PC-9 (cell line): Measurements from ENCODE around the gene EFNA3. TPM values are rescaled to one million over a fixed set of nuclear protein-coding genes. Genes with fewer than 3 reads are reported as not detected.

Experiments
- BruUV-seq: library from RNA; stranded (reverse); fragments of 400-500 nt; replicated peaks from 2 replicates; lab custom pipeline; 2021; lab: Mats Ljungman, UMichigan
- CTCF ChIA-PET: fragments of 300-600 bp; sonication (Branson Sonifier 250); formaldehyde crosslinking; loops from one replicate; lab custom pipeline; 2022; ENCODE audit warnings: antibody characterized with exemption; lab: Charles Lee
- POLR2A ChIA-PET: fragments of 300-600 bp; sonication (Branson Sonifier 250); formaldehyde crosslinking; loops from one replicate; lab custom pipeline; 2022; ENCODE audit warnings: antibody characterized with exemption; ENCODE audit not compliant: unreplicated experiment; lab: Charles Lee
- DNase-seq, 2 experiments: peaks; one replicate each; pipeline versions ENCODE4 v3.0.0 to v3.0.0-alpha.2; 2015 to 2022; ENCODE audit warnings: mixed read lengths in 1 of 2
- H2AFZ ChIP-seq: fragments of 200-600 bp; sonication (generic); 2 replicates; pipeline ENCODE4 v1.8.1; 2017; ENCODE audit warnings: antibody characterized with exemption
- H3F3A ChIP-seq: fragments of 200-600 bp; sonication (generic); 2 replicates; pipeline ENCODE4 v1.8.1; 2017; ENCODE audit warnings: antibody characterized with exemption, mild to moderate bottlenecking, low read depth; ENCODE audit not compliant: insufficient read depth
- H3K27ac ChIP-seq: fragments of 200-600 bp; sonication (generic); 2 replicates; pipeline ENCODE4 v1.6.1; 2016; ENCODE audit warnings: mixed run types
- H3K27me3 ChIP-seq: fragments of 200-600 bp; sonication (generic); 2 replicates; pipeline ENCODE4 v1.6.1; 2016; ENCODE audit warnings: low read depth, mixed run types; ENCODE audit not compliant: insufficient read depth
- H3K36me3 ChIP-seq: fragments of 200-600 bp; sonication (generic); 2 replicates; pipeline ENCODE4 v1.6.1; 2016; ENCODE audit warnings: low read depth, mixed run types
- H3K4me1 ChIP-seq: fragments of 200-600 bp; sonication (generic); replicated peaks from 2 replicates; pipeline ENCODE4 v1.6.1; 2016; ENCODE audit warnings: mixed run types; ENCODE audit not compliant: insufficient read depth
- H3K4me2 ChIP-seq: fragments of 200-600 bp; sonication (generic); 2 replicates; pipeline ENCODE4 v1.6.1; 2017; ENCODE audit warnings: mixed run types
- H3K4me3 ChIP-seq: fragments of 200-600 bp; sonication (generic); 2 replicates; pipeline ENCODE4 v1.6.1; 2016; ENCODE audit warnings: mixed run types
- H3K79me2 ChIP-seq: fragments of 200-600 bp; sonication (generic); 2 replicates; pipeline ENCODE4 v1.6.1; 2017; ENCODE audit warnings: low read depth, mixed run types
- H3K9me2 ChIP-seq: fragments of 200-600 bp; sonication (generic); 2 replicates; pipeline ENCODE4 v1.8.1; 2017; ENCODE audit warnings: mild to moderate bottlenecking; ENCODE audit not compliant: insufficient read depth
- H3K9me3 ChIP-seq: fragments of 200-600 bp; sonication (generic); 2 replicates; pipeline ENCODE4 v1.8.1; 2016; ENCODE audit warnings: low read depth; ENCODE audit not compliant: insufficient read depth
- H4K20me1 ChIP-seq: fragments of 200-600 bp; sonication (generic); 2 replicates; pipeline ENCODE4 v1.8.1; 2017; ENCODE audit not compliant: insufficient read depth
- EZH2 ChIP-seq: fragments of 200-600 bp; sonication (generic); IDR thresholded peaks from 2 replicates; pipeline ENCODE4 v1.8.0; 2017; ENCODE audit warnings: antibody characterized with exemption, low read depth
- intact Hi-C: fragments of 100-400 bp; cut with micrococcal nuclease; formaldehyde crosslinking; loops from one replicate; pipeline ENCODE4 v1.10.0; 2022; ENCODE audit not compliant: unreplicated experiment
- total RNA-seq: library from RNA; stranded (reverse); gene quantifications from 2 replicates; pipeline ENCODE4 v1.2.3, GENCODE V29; 2021
- TF ChIP-seq, protein P1 (sequence below): fragments of 200-600 bp; sonication (generic); conservative IDR thresholded peaks from 2 replicates; pipeline ENCODE4 v1.6.1; 2017; ENCODE audit warnings: mixed run types, antibody characterized with exemption, mild to moderate bottlenecking, moderate library complexity

EFNA3 gene
- total RNA-seq, 1 experiment from 2014 or later = 6.7 TPM

DNA sequence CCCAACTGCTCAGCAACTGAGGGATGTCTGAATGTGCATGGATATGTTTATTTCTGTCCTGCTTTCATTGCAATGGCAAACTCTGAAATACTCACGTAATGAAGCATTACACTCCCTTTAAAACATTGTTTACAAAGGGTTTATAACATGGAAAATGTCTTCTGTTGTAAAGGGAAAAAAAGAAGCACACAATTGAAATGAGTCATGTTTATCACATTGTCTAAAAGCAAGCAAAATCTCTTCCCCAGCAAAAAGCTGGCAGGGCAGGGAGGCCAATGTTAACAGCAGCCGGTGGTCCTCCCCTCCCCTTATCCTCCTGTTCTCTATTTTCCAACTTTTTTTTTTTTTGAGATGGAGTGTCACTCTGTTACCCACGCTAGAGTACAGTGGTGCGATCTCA is 45.2 kb downstream of the EFNA3 start:
- H3K36me3 ChIP-seq = no peaks in the 10 kb centered on the region
- no peak overlapping the region for H3K4me3 ChIP-seq
- no peaks in the 10 kb centered on the region for H3K9me3 ChIP-seq
- no peak for TF ChIP-seq EZH2
- TF ChIP-seq, protein P1, sequence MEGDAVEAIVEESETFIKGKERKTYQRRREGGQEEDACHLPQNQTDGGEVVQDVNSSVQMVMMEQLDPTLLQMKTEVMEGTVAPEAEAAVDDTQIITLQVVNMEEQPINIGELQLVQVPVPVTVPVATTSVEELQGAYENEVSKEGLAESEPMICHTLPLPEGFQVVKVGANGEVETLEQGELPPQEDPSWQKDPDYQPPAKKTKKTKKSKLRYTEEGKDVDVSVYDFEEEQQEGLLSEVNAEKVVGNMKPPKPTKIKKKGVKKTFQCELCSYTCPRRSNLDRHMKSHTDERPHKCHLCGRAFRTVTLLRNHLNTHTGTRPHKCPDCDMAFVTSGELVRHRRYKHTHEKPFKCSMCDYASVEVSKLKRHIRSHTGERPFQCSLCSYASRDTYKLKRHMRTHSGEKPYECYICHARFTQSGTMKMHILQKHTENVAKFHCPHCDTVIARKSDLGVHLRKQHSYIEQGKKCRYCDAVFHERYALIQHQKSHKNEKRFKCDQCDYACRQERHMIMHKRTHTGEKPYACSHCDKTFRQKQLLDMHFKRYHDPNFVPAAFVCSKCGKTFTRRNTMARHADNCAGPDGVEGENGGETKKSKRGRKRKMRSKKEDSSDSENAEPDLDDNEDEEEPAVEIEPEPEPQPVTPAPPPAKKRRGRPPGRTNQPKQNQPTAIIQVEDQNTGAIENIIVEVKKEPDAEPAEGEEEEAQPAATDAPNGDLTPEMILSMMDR = no peak
- H2AFZ ChIP-seq = no peak overlapping the region
- intact Hi-C loops = loop anchor here (1.0 kb wide), 1 partner anchor 16 kb away; the partner anchor contains the start of gene DPM3
- peaks cover 39% of the 10 kb centered on the region for H3K4me1 ChIP-seq
- no peaks in the 10 kb centered on the region for H3K9me2 ChIP-seq
- no peaks in the 10 kb centered on the region for H4K20me1 ChIP-seq
- H3K27ac ChIP-seq = peak overlapping the region; percentile 57
- H3K79me2 ChIP-seq = peaks cover 10% of the 10 kb centered on the region
- no peaks in the 10 kb centered on the region for H3K27me3 ChIP-seq
- peaks cover 47% of the 10 kb centered on the region for H3F3A ChIP-seq
- CTCF ChIA-PET = no interaction called here
- DNase-seq = peak in 1 of 2 experiments; percentile 63
- peak overlapping the region; percentile 48 for H3K4me2 ChIP-seq
- POLR2A ChIA-PET = no interaction called here
- BruUV-seq = no TSS peak

DNA sequence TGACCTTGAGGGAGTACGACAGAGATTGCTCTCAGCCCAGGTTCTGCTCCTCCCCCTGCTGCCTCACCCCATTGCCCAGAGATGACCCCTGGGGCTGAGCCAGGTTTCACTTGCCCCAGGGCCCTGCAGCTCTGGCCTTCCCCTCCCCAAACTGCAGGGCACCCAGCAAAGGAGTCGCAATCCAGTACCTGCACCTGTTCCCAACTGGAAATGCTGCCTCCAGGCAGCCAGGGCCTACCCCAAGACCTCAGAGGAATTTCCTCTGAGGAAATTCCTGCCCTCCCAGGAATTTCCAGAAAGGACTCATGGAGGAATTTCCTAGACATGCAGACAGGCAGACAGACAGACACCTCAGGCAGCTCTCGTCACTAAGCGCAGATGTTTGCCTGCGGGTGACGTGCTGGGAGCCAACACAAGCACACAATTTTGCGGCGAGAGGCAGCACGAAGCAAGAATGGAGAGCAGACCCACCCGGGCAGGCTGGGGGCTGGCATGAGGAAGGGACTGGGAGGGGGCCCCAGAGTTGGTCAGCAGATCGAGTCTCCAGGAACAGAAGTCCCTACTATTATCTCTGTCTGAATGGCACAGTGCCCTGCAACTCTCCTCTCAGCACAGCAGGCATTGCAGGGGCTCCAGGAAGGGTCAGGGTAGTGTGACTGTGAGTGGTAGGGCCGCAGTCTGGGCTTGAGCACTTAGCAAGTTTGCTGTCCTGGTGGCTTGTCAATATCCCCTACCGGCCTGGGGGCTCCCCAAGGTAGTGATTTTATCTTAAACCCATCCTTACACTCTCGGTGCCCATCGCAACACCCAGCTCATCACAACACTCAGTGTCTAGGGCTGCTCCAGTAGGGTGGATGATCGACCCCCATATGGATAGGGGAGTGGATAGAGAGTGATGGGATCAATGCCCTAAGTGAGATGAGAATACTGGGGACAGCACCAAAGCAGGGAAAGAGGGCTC is 46.1 kb downstream of the EFNA3 start:
- CTCF ChIA-PET = no interaction called here
- intact Hi-C loops = loop anchor here (1.0 to 5.0 kb wide), 2 partner anchors 16 to 567 kb away; partner anchors contain the start of genes DPM3 and UBE2Q1
- peak; percentile 77 to 85 for DNase-seq
- Histone ChIP-seq H3K9me2 (no peaks in the 10 kb centered on the region), H3K27me3 (no peaks in the 10 kb centered on the region), H3K79me2 (peaks cover 16% of the 10 kb centered on the region), H3K27ac (peak overlapping the region; percentile 57), H3K4me2 (peak overlapping the region; percentile 48), H3K4me3 (no peak overlapping the region), H3K9me3 (no peaks in the 10 kb centered on the region), H3K4me1 (peaks cover 39% of the 10 kb centered on the region), H4K20me1 (no peaks in the 10 kb centered on the region), H3K36me3 (no peaks in the 10 kb centered on the region), H3F3A (peaks cover 56% of the 10 kb centered on the region), H2AFZ (no peak overlapping the region)
- POLR2A ChIA-PET = interaction anchor here (0.5 to 0.7 kb wide), 3 partner anchors 17 to 1248 kb away, joined by 3 to 8 read pairs (median 5); no protein-coding TSS in a partner anchor
- BruUV-seq = no TSS peak
- TF ChIP-seq, protein P1 = no peak
- TF ChIP-seq EZH2 = no peak

GRCh38 chr1:155125511-155125945 is 46.9 kb downstream of the EFNA3 start:
- CTCF ChIA-PET = interaction anchor here (0.7 kb wide), 1 partner anchor 9 kb away, joined by 3 read pairs; no protein-coding TSS in a partner anchor
- H3F3A ChIP-seq = peaks cover 55% of the 10 kb centered on the region
- no peaks in the 10 kb centered on the region for H3K27me3 ChIP-seq
- no peaks in the 10 kb centered on the region for H3K36me3 ChIP-seq
- no peak overlapping the region for H3K27ac ChIP-seq
- H3K4me3 ChIP-seq = no peak overlapping the region; the same call in 1 of the 2 replicates
- no peaks in the 10 kb centered on the region for H3K9me2 ChIP-seq
- peak in 1 of 2 experiments; percentile 3 for DNase-seq
- H3K79me2 ChIP-seq = peaks cover 21% of the 10 kb centered on the region
- POLR2A ChIA-PET = interaction anchor here (0.6 to 0.7 kb wide), 2 partner anchors 17 to 26 kb away, joined by 5 to 8 read pairs; no protein-coding TSS in a partner anchor
- peaks cover 45% of the 10 kb centered on the region for H3K4me1 ChIP-seq
- no peaks in the 10 kb centered on the region for H4K20me1 ChIP-seq
- no peak overlapping the region for H2AFZ ChIP-seq
- BruUV-seq = no TSS peak
- H3K4me2 ChIP-seq = peak overlapping the region; percentile 99
- no peaks in the 10 kb centered on the region for H3K9me3 ChIP-seq
- TF ChIP-seq EZH2 = no peak
- TF ChIP-seq, protein P1 = no peak
- intact Hi-C loops = loop anchor here (5.0 kb wide), 1 partner anchor 568 kb away; the partner anchor contains the start of gene UBE2Q1
